Endometrial microvascular endothelial cells (primary cell): Measurements from ENCODE around the gene SPIN1. TPM values are rescaled to one million over a fixed set of nuclear protein-coding genes. Genes with fewer than 3 reads are reported as not detected.

ENCODE experiments used
- in situ Hi-C: cut with HindIII; loops from 2 replicates; pipeline ENCODE4 v1.10.0; 2017; ENCODE audit warnings: low sequenced_read_pairs, low pct_unique_long_range_greater_than_20kb; ENCODE audit errors: inconsistent ontology term
- total RNA-seq: library from RNA; depleted of rRNA; stranded (reverse); fragments of >200 nt; gene quantifications from one replicate; pipeline ENCODE4 v1.2.3, GENCODE V29; 2015; ENCODE audit errors: inconsistent ontology term

Gene SPIN1
- total RNA-seq, 1 donor from 2014 or later: 45.8 TPM

GRCh38 chr9:88387036-88387551 is 1.1 kb upstream of the SPIN1 start:
- in situ Hi-C loops: no loop called here

DNA sequence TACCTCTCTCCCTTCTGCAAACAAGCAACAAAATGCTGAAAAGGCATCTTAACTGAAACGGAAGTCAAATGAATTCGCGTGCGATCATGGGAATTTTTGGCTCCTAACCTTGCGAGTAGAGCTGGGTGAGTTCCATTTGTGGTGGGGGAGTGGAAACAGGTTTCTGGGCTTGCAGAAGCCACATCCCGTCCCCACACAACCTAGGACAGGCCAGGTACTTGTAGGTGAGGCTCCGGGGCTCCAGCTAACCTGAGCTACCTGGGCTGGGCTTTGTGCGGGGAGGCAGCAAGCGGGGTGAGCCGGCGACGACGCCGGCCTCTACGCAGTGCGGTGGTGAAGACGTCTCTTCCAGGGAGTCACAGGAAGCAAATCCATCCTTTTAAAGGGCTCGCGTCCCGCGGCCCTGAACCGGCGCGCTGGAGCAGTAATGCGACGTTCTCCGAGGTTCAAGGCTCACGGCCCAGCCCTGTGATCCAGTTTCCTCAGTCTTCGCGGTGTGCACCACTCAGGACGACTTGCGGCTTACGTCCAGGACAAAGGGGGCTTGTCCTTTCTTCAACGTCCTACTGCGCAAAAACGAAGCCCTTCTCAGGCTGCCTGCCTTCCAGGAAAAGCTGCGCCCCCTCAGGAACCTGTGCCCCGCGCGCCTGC is 567 bp upstream of the SPIN1 start:
- in situ Hi-C loops: no loop called here

DNA sequence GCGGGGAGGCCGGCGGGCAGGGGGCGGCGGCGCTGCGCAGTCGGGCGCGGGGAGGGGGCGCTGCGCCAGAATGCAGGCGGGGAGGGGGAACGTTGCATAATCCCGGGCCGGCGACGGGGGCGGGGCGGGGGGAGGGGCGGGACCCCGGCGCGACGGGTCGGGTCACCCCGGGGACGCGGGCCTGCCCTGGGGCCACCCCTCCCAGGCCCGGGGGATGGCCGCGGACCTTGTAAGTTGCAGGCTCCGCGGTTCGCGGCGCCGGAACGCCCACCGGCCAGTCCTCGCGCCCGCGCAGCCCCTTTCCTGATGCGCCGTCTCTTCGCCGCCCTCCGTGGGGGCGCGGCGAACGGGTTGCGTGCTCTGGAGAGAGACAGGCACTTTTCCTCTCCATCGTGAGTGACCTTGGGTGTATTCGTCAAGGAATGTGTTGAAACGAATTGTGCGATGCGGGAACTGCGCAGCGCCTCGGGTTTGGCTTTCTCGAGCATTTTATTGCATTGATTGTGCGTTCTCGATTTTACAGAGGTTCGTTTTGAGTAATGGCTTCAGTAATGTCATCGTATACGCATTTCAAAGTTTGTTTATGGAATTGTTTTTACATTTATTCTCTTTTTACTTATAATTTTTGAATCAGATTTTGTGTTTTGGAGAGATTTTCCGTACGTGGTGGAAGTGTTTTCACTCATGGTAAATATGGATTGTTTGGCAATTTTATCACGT is 802 bp downstream of the SPIN1 start:
- in situ Hi-C loops: no loop called here

- in situ Hi-C loops: no loop called here
Measured at GRCh38 chr9:88390371-88390990, 2.2 kb downstream of the SPIN1 start.

DNA sequence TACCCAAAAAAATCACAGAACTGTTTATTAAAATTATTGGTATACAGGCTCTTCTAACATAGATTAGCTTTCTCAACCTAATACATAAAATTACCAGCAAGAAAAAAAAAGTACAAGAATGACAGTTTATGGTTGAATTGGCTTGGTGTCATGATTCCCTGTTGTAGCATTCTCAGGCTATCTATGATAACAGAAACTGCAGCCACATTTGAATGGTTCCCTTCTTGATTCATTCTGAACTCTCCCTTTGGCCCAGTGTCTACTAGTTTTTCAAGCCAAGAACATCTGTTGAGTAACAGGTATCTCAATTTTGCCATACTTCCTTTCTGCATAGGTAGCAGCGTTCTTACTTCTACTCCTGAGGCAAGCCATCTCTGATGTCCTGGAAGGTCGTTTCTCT is 3.0 kb downstream of the SPIN1 start:
- in situ Hi-C loops: no loop called here

DNA sequence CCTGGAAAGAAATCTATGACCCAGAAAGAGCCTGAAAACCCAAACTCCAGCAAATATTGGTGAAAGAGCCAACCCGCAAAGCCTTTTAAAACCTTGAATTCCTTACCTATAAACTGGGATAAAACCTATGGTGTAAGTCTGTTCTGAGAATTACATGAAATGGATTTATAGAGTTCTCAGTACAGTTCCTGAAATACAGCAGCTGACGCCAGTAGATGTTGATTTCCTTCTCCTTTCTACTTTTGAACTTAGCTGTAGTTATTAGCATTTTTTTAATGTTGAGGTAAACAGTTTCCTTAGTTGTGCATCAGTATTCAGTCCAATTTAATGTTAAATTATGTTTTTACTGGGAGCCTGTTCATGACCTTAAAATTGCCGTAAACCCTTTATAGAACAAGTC is 3.7 kb downstream of the SPIN1 start:
- in situ Hi-C loops: no loop called here

GRCh38 chr9:88392549-88392948 is 4.3 kb downstream of the SPIN1 start:
- in situ Hi-C loops: no loop called here

DNA sequence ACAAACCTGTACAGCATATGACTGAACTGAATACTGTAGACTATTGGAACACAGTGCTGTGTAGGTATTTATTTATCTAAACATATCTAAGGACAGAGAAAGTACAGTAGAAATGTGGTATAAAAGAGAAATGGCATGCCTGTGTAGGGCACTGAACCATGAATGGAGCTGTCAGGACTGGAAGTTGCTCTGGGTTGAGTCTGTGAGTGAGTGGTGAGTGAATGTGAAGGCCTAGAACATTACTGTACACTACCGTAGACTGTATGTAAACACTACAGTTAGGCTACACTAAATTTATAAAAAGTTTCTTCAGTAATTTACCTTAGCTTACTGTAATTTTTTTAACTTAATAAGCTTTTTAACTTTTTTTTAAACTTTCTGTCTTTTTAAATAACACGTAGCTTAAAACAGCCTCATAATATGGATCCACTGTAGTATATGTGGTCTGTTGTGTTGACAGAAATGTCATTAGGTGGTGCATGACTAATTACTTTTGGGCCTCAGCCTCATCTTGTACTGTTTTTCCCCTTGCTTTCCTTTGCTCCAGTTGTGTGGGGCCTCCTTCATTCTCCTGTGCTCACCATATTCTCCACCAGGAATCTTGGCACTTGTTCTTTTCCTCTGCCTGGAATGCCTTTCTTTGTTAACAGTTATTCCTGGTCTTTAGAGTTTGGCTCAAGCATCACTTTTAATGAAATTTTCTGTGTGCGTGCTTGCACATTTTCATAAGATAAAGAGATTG is 8.8 kb downstream of the SPIN1 start:
- in situ Hi-C loops: no loop called here

DNA sequence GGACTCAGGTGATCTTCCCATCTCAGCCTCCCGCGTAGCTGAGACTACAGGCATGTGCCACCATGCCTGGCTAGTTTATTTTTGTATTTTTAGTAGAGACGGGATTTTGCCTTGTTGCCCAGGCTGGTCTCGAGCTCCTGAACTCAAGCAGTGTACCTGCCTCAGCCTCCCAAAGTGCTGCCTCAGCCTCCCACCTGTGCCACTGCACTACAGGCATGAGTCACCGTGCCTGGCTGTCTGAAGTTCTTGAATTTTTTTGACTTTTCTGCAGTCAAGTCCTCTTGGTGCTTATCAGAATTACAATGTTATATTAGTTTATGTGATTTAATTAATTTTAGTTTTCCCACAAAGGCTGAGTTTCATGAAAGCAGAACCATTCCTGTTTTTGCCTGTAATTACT is 9.8 kb downstream of the SPIN1 start:
- in situ Hi-C loops: no loop called here

- in situ Hi-C loops: no loop called here
Measured at GRCh38 chr9:88399966-88400365, 11.7 kb downstream of the SPIN1 start.

DNA sequence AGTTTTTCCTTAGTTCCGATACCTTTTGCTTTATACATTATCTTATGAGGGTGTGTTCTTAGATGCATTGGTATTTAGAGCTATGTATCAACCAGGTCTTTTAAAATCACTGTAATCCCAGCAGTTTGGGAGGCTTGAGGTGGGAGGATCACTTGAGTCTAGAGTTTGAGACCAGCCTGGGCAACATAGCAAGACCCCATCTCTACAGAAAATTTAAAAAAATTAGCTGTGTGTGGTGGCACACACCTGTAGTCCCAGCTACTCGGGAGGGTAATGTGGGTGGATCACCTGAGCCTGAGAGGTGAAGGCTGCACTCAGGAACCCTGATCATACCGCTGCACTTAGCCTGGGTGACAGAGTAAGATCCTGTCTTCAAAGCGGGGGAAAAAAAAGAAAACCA is 15.1 kb downstream of the SPIN1 start:
- in situ Hi-C loops: no loop called here

- in situ Hi-C loops: no loop called here
Measured at GRCh38 chr9:88406051-88406450, 17.8 kb downstream of the SPIN1 start.

- in situ Hi-C loops: no loop called here
Measured at GRCh38 chr9:88411471-88411870, 23.2 kb downstream of the SPIN1 start.

DNA sequence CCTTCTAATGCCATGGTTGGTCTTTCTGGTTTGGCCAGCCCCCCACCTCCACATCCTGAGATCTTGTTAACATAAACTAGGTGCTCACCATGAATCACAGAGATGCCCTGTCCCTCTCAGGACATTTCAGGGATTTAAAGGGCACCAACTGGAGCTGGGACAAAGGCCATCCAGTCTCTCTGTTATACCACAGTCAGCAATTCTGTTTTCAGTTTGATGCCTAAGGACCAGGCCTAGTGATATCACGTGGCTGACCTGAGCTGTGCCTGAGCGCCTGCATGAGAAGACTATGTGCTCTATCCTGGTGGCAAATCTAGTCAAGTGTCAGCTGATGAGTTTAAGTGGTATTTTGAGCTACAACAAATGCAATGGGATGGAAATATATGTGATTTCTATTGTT is 26.1 kb downstream of the SPIN1 start:
- in situ Hi-C loops: no loop called here

- in situ Hi-C loops: no loop called here
Measured at GRCh38 chr9:88418025-88418424, 29.8 kb downstream of the SPIN1 start.

DNA sequence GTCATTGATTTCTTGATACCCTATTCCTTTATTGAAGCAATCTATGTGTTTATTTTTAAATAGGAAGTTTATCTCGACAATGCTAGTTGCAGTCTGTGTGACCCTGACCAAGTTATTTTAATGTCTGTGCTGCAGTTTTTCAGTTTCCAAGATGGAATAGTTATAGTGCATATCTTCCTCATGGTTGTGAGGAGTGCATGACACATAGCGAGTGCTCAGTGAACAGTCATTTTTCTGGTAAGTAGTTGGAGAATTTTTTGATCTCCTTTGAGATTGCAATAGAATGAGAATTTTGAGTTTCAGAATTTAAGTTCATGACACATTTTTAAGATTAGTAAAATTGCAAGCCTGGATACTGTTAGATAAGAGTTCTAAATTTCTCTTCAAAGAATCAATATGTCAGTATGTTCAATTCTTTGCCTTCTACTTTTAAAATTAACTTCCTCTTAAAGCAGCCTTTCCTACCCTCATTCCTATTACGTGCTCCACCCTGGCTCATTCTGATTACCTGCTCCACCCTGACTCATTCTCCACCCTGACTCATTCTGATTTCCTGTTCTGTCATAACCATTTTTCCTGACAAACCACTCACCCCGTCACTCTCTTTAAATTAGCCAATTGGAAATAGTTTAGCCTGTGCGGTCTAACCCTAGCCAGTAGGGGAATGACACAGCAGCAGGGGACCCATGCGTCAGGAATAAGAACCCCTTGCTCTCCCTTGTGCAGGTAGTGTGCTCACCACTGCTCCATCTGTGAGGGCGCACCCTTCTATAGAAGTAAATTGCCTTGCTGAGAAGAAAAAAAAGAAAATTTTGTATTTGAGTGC is 30.7 kb downstream of the SPIN1 start:
- in situ Hi-C loops: no loop called here

- in situ Hi-C loops: no loop called here
Measured at GRCh38 chr9:88420227-88420626, 32.0 kb downstream of the SPIN1 start.

DNA sequence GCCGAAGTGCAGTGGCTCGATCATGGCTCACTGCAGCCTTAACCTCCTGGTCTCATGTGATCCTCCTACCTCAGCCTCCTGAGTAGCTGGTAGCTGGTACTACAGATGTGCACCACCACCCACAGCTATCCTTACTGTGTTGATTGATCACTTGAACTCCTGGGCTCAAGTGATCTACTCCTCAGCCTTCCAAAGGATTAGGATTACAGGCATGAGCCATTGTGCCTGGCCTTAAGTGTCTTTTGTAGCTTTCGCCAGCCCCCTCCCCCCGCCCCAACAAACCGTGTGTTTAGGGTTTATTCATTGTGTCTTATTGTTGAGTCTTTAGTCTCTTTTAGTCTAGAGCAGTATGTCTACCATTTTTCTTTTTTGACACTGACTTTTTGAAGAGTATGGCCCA is 33.1 kb downstream of the SPIN1 start:
- in situ Hi-C loops: no loop called here

DNA sequence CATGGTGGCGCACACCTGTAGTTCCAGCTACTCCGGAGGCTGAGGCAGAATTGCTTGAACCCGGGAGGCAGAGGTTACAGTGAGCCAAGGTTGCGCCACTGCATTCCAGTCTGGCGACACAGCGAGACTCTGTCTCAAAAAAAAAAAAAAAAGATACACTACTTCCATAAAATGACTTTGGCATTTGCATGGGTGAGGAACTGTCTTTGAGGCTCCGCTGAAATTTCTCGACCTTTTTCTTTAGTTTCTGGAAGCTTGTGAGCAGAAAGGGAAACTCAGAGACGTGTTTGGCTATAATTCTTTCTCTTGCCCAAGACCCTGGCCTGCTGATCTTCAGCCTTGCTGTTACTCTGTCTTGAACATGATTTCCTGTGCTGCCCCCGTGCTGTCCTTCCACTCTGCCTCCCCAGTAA is 37.3 kb downstream of the SPIN1 start:
- in situ Hi-C loops: no loop called here
